HepG2 (cell line): ENCODE measurements around the gene SEC14L1. TPM values are rescaled to one million over a fixed set of nuclear protein-coding genes. Genes with fewer than 3 reads are reported as not detected.

Experiments used
- ATM ChIP-seq: fragments of 450-650 bp; IDR thresholded peaks from 2 replicates; pipeline ENCODE4 v1.7.1; 2017; ENCODE audit warnings: mild to moderate bottlenecking, borderline replicate concordance
- CHCHD3 ChIP-seq: sonication (generic); formaldehyde crosslinking; IDR thresholded peaks from 2 replicates; pipeline ENCODE4 v1.8.0; 2022; ENCODE audit warnings: mild to moderate bottlenecking, missing genetic modification reagents, moderate library complexity
- CREM ChIP-seq, 2 experiments: sonication (generic) in 1 of 2; formaldehyde crosslinking in 1 of 2; IDR thresholded peaks; 2 replicates each; pipeline versions ENCODE4 v1.4.0 to v1.6.1; 2016 to 2020; ENCODE audit warnings: antibody characterized with exemption in 1 of 2, mild to moderate bottlenecking in 1 of 2, missing genetic modification reagents in 1 of 2
- FOSL2 ChIP-seq: sonication (generic); formaldehyde crosslinking; IDR thresholded peaks from 2 replicates; pipeline ENCODE4 v1.4.0; 2020; ENCODE audit warnings: missing genetic modification reagents
- GFI1 ChIP-seq: sonication (generic); formaldehyde crosslinking; IDR thresholded peaks from 2 replicates; pipeline ENCODE4 v1.5.0; 2020; ENCODE audit warnings: missing genetic modification reagents, mild to moderate bottlenecking, borderline replicate concordance
- GRHL1 ChIP-seq: sonication (generic); formaldehyde crosslinking; conservative IDR thresholded peaks from 2 replicates; pipeline ENCODE4 v1.8.0; 2022; ENCODE audit warnings: missing genetic modification reagents
- HDAC1 ChIP-seq: sonication (generic); formaldehyde crosslinking; IDR thresholded peaks from 2 replicates; pipeline ENCODE4 v1.5.1; 2020; ENCODE audit warnings: mild to moderate bottlenecking, missing genetic modification reagents
- KMT2A ChIP-seq: sonication (generic); formaldehyde crosslinking; IDR thresholded peaks from 2 replicates; pipeline ENCODE4 v1.4.0; 2020; ENCODE audit warnings: missing genetic modification reagents
- MED1 ChIP-seq: sonication (generic); formaldehyde crosslinking; IDR thresholded peaks from 2 replicates; pipeline ENCODE4 v1.4.0; 2020; ENCODE audit warnings: missing genetic modification reagents
- MXI1 ChIP-seq: IDR thresholded peaks from 3 replicates; pipeline ENCODE4 v1.6.1; 2012; ENCODE audit warnings: low read depth, low read length, inconsistent platforms, borderline replicate concordance
- NFATC3 ChIP-seq: sonication (generic); formaldehyde crosslinking; IDR thresholded peaks from 2 replicates; pipeline ENCODE4 v1.5.1; 2020; ENCODE audit warnings: mild to moderate bottlenecking, missing genetic modification reagents
- SCMH1 ChIP-seq: sonication (generic); formaldehyde crosslinking; IDR thresholded peaks from 2 replicates; pipeline ENCODE4 v1.9.0; 2021; ENCODE audit warnings: missing genetic modification reagents, mild to moderate bottlenecking, borderline replicate concordance
- SETDB1 ChIP-seq: sonication (generic); formaldehyde crosslinking; IDR thresholded peaks from 2 replicates; pipeline ENCODE4 v1.5.1; 2020; ENCODE audit warnings: missing genetic modification reagents, mild to moderate bottlenecking, borderline replicate concordance
- SIN3B ChIP-seq: fragments of 150-350 bp; IDR thresholded peaks from 2 replicates; pipeline ENCODE4 v1.6.1; 2014; ENCODE audit warnings: low read length
- SMAD1 ChIP-seq: sonication (generic); formaldehyde crosslinking; IDR thresholded peaks from 2 replicates; pipeline ENCODE4 v1.4.0; 2020; ENCODE audit warnings: missing genetic modification reagents, low read depth, mild to moderate bottlenecking, borderline replicate concordance
- SMC3 ChIP-seq: IDR thresholded peaks from 2 replicates; pipeline ENCODE4 v1.6.1; 2011; ENCODE audit warnings: low read length, improper control_type of control experiment
- TAF1 ChIP-seq: sonication (generic); formaldehyde crosslinking; IDR thresholded peaks from 2 replicates; pipeline ENCODE4 v1.4.0; 2020; ENCODE audit warnings: missing genetic modification reagents
- TBX2 ChIP-seq: sonication (generic); formaldehyde crosslinking; IDR thresholded peaks from 2 replicates; pipeline ENCODE4 v1.5.0; 2020; ENCODE audit warnings: missing genetic modification reagents, mild to moderate bottlenecking, borderline replicate concordance
- THAP11 ChIP-seq: IDR thresholded peaks from 2 replicates; pipeline ENCODE4 v1.6.1; 2016; ENCODE audit warnings: missing biosample characterization, missing genetic modification reagents
- TP53 ChIP-seq: sonication (generic); formaldehyde crosslinking; conservative IDR thresholded peaks from 2 replicates; pipeline ENCODE4 v1.4.0; 2020; ENCODE audit warnings: missing genetic modification reagents
- YEATS2 ChIP-seq: sonication (generic); formaldehyde crosslinking; IDR thresholded peaks from 2 replicates; pipeline ENCODE4 v1.4.0; 2020; ENCODE audit warnings: missing genetic modification reagents, borderline replicate concordance
- ZBTB43 ChIP-seq: sonication (generic); formaldehyde crosslinking; conservative IDR thresholded peaks from 2 replicates; pipeline ENCODE4 v1.4.0; 2020; ENCODE audit warnings: missing genetic modification reagents
- ZFP1 ChIP-seq: IDR thresholded peaks from 2 replicates; pipeline ENCODE4 v1.6.1; 2016
- ZNF44 ChIP-seq: sonication (generic); formaldehyde crosslinking; IDR thresholded peaks from 2 replicates; pipeline ENCODE4 v1.5.1; 2020; ENCODE audit warnings: mild to moderate bottlenecking, missing genetic modification reagents
- ZNF441 ChIP-seq: sonication (generic); formaldehyde crosslinking; IDR thresholded peaks from 2 replicates; pipeline ENCODE4 v1.7.0; 2021; ENCODE audit warnings: missing genetic modification reagents, borderline replicate concordance
- ZNF549 ChIP-seq: sonication (generic); formaldehyde crosslinking; IDR thresholded peaks from 2 replicates; pipeline ENCODE4 v1.5.0; 2020; ENCODE audit warnings: missing genetic modification reagents
- ZNF556 ChIP-seq: sonication (generic); formaldehyde crosslinking; IDR thresholded peaks from 2 replicates; pipeline ENCODE4 v1.4.0; 2020; ENCODE audit warnings: mild to moderate bottlenecking, missing genetic modification reagents, borderline replicate concordance
- ZNF569 ChIP-seq: sonication (generic); formaldehyde crosslinking; IDR thresholded peaks from 2 replicates; pipeline ENCODE4 v1.5.0; 2020; ENCODE audit warnings: mild to moderate bottlenecking, missing genetic modification reagents, moderate library complexity, borderline replicate concordance
- ZNF619 ChIP-seq: sonication (generic); formaldehyde crosslinking; IDR thresholded peaks from 2 replicates; pipeline ENCODE4 v1.4.0; 2020; ENCODE audit warnings: mild to moderate bottlenecking, missing genetic modification reagents
- ZNF780A ChIP-seq: sonication (generic); formaldehyde crosslinking; IDR thresholded peaks from 2 replicates; pipeline ENCODE4 v1.8.0; 2022; ENCODE audit warnings: mild to moderate bottlenecking, missing genetic modification reagents, moderate library complexity
- ZNF878 ChIP-seq: sonication (generic); formaldehyde crosslinking; IDR thresholded peaks from 2 replicates; pipeline ENCODE4 v1.8.1; 2023; ENCODE audit warnings: mild to moderate bottlenecking, missing genetic modification reagents, moderate library complexity
- ZNF891 ChIP-seq: sonication (generic); formaldehyde crosslinking; IDR thresholded peaks from 2 replicates; pipeline ENCODE4 v1.5.0; 2020; ENCODE audit warnings: mild to moderate bottlenecking, missing genetic modification reagents
- polyA plus RNA-seq, 8 experiments: library from polyadenylated mRNA; depleted of rRNA in 3 of 8; stranded (reverse) in 7 of 8; unstranded in 1 of 8; fragments of >200 nt; fragmentation: Illumina TruSeq in 4 of 8; extraction: Trizol in 4 of 8; gene quantifications; 2 replicates each; pipeline versions ENCODE4 v1.2.1 to v1.2.3, GENCODE V29; 2011 to 2016; ENCODE audit warnings: low read depth in 4 of 8, missing spikeins in 1 of 8, mixed read lengths in 1 of 8; ENCODE audit not compliant: insufficient read depth in 1 of 8
- total RNA-seq, 5 experiments: library from RNA; depleted of rRNA; stranded (reverse); fragments of >200 nt; fragmentation: Illumina TruSeq; extraction: Trizol; gene quantifications; 2 replicates each; pipeline ENCODE4 v1.2.3, GENCODE V29; 2016; ENCODE audit warnings: low read depth in 1 of 5

SEC14L1 gene
- total and polyA plus RNA-seq, 2 of the 13 experiments (the other 11 are each of a cell fraction or from before 2014, with no cell fraction given), result 26.3 to 43.9 TPM

GRCh38 chr17:77208217-77208808 lies 67.5 kb downstream of the SEC14L1 start (continued):
- TF ChIP-seq ZNF569 (CRISPR knock-in tag) (no peak), FOSL2 (peak; percentile 56), TP53 (CRISPR knock-in tag) (no peak), SMC3 (peak; percentile 87), ATM (no peak), ZNF441 (CRISPR knock-in tag) (no peak), ZBTB43 (no peak), MED1 (CRISPR knock-in tag) (peak; percentile 42; the same call in 1 of the 2 replicates), NFATC3 (CRISPR knock-in tag) (no peak), SCMH1 (CRISPR knock-in tag) (no peak), THAP11 (CRISPR knock-in tag) (peak; percentile 54), GFI1 (CRISPR knock-in tag) (no peak), GRHL1 (no peak), ZNF619 (CRISPR knock-in tag) (no peak), SETDB1 (CRISPR knock-in tag) (no peak; the same call in 1 of the 2 replicates), ZNF891 (CRISPR knock-in tag) (no peak), ZNF878 (CRISPR knock-in tag) (peak; percentile 38; the same call in 1 of the 2 replicates), CHCHD3 (CRISPR knock-in tag) (no peak), KMT2A (no peak), ZNF556 (CRISPR knock-in tag) (no peak; the same call in 1 of the 2 replicates), ZNF44 (CRISPR knock-in tag) (no peak), SMAD1 (no peak), ZNF549 (CRISPR knock-in tag) (no peak), ZNF780A (CRISPR knock-in tag) (no peak), CREM (IDR thresholded peaks at IDR 0.05) (peak; percentile 62), CREM (CRISPR knock-in tag; IDR thresholded peaks at IDR 0.05) (no peak), YEATS2 (CRISPR knock-in tag) (peak; percentile 49; the same call in 1 of the 2 replicates), HDAC1 (CRISPR knock-in tag) (peak; percentile 37; the same call in 1 of the 2 replicates), ZFP1 (CRISPR knock-in tag) (peak; percentile 64; the same call in 1 of the 2 replicates), SIN3B (no peak), TAF1 (CRISPR knock-in tag) (no peak; the same call in 1 of the 2 replicates), MXI1 (no peak; the same call in 2 of the 3 replicates), TBX2 (CRISPR knock-in tag) (no peak; the same call in none of the 2 replicates)
